ENCODE measurements around the gene MMEL1.
A peak's percentile ranks its signal among the peaks of the same experiment; 100 is the strongest.

MMEL1 gene

DNA sequence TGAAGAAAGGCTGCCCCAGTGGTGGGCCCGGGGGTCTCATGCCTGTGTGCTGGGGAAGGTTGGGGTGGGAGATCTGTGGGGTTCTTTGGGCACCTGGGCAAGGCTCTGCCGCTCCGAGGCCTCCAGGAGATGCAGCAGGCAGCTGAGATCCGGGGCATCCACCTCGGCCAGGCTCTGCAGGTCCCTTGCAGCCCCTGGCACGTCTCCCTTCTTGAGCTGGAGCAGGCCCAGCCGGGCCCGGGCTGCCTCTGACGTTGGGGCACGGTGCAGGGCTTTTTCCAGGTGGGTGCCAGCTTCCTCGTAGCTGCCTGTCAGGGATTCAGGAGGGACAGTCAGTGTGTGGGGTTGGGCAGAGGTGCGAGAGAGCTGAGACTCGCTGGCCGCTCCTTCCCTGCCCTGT is 11.4 kb upstream of the MMEL1 start:
- Histone ChIP-seq H2BK120ac (ENCODE audit: insufficient read depth, low read length, poor library complexity) (no peak overlapping the region), H3K4me2 (ENCODE audit: low read length) (no peak overlapping the region), H3K14ac (ENCODE audit: low read length) (no peak overlapping the region), H3K4me1 (ENCODE audit: control insufficient read depth in 1 of 2, insufficient read depth in 2 of 2, low read length in 2 of 2) (peaks cover 7 to 14% of the 10 kb centered on the region in 2 experiments), H3K79me2 (ENCODE audit: control insufficient read depth, insufficient read depth, low read length, poor library complexity) (peaks cover 8% of the 10 kb centered on the region), H3K18ac (ENCODE audit: low read length) (no peak overlapping the region), H3K9ac (ENCODE audit: low read length) (no peak overlapping the region), H3K9me3 (ENCODE audit: insufficient read depth, low read depth, low read length) (peaks cover 25% of the 10 kb centered on the region), H2BK12ac (ENCODE audit: low read length) (no peak overlapping the region), H2BK5ac (ENCODE audit: low read depth, low read length, poor library complexity) (no peak overlapping the region), H4K8ac (ENCODE audit: low read depth, low read length) (no peak overlapping the region), H3K36me3 (ENCODE audit: control insufficient read depth in 1 of 2, insufficient read depth in 2 of 2, low read length in 2 of 2) (peaks cover 0 to 1% of the 10 kb centered on the region in 2 experiments), H3K27ac (ENCODE audit: low read depth, low read length) (no peak overlapping the region), H2AK5ac (ENCODE audit: low read length) (no peak overlapping the region), H3K23ac (ENCODE audit: low read length) (no peak overlapping the region), H4K12ac (ENCODE audit: low read depth, low read length) (no peak overlapping the region), H2AFZ (ENCODE audit: insufficient read depth, low read length, poor library complexity) (no peak overlapping the region), H3K4me3 (ENCODE audit: low read depth, low read length) (no peak overlapping the region), H3K4ac (ENCODE audit: low read depth, low read length) (no peak overlapping the region), H4K91ac (ENCODE audit: low read depth, low read length) (no peak overlapping the region), H3K27me3 (ENCODE audit: insufficient read depth, low read length) (no peaks in the 10 kb centered on the region), H3K79me1 (ENCODE audit: low read length) (peaks cover 6% of the 10 kb centered on the region)
- no peak for DNase-seq
- no CpG with 5 or more reads among the region's 14 CpGs for WGBS (ENCODE audit: extremely low coverage, insufficient coverage, insufficient read length)

DNA sequence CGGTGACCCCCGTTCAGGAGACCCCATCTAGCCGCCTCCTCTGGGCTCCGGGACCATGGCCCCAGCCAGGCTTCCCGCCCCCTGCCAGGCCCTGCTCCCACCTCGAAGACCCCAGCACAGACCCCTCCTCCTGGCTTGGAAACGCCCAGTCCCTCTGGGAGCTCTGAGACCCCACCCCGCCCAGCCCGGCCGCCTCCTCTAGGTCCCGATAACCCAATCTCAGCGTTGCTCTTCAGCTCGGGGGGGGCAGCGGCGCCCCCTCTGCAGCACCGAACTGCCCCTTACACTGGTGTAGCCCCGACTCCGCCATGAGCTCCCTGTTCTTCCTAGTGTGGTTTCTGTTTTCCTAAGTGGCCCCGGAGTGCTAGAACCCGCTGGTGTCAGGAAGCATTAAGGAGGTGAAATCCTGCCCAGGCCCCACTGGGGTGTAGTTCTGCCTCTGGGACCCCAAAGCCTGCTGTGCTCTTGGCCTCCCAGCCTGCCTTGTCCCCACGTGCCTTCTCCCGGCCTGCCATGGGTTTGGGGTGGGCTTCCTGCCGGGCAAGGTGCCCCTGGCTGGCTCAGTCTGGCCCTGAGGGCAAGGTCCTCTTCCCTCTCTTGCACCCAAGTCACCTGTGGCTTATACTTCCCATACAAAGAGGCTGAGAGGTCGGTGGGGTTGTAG is 10.7 kb upstream of the MMEL1 start:
- Histone ChIP-seq H3K27me3 (ENCODE audit: insufficient read depth, low read length) (no peaks in the 10 kb centered on the region), H3K23ac (ENCODE audit: low read length) (no peak overlapping the region), H3K9ac (ENCODE audit: low read length) (no peak overlapping the region), H3K36me3 (ENCODE audit: control insufficient read depth in 1 of 2, insufficient read depth in 2 of 2, low read length in 2 of 2) (peaks cover 0 to 1% of the 10 kb centered on the region in 2 experiments), H2BK120ac (ENCODE audit: insufficient read depth, low read length, poor library complexity) (no peak overlapping the region), H3K9me3 (ENCODE audit: insufficient read depth, low read depth, low read length) (peaks cover 19% of the 10 kb centered on the region), H4K12ac (ENCODE audit: low read depth, low read length) (peak overlapping the region; percentile 38), H2BK12ac (ENCODE audit: low read length) (no peak overlapping the region), H3K4ac (ENCODE audit: low read depth, low read length) (no peak overlapping the region), H3K4me2 (ENCODE audit: low read length) (peak overlapping the region; percentile 77), H3K4me1 (ENCODE audit: control insufficient read depth in 1 of 2, insufficient read depth in 2 of 2, low read length in 2 of 2) (peaks cover 7 to 14% of the 10 kb centered on the region in 2 experiments), H4K91ac (ENCODE audit: low read depth, low read length) (no peak overlapping the region), H3K14ac (ENCODE audit: low read length) (no peak overlapping the region), H2AFZ (ENCODE audit: insufficient read depth, low read length, poor library complexity) (peak overlapping the region; percentile 58), H3K27ac (ENCODE audit: low read depth, low read length) (no peak overlapping the region), H2AK5ac (ENCODE audit: low read length) (no peak overlapping the region), H3K79me2 (ENCODE audit: control insufficient read depth, insufficient read depth, low read length, poor library complexity) (peaks cover 8% of the 10 kb centered on the region), H2BK5ac (ENCODE audit: low read depth, low read length, poor library complexity) (no peak overlapping the region), H3K18ac (ENCODE audit: low read length) (no peak overlapping the region), H3K79me1 (ENCODE audit: low read length) (peaks cover 6% of the 10 kb centered on the region), H4K8ac (ENCODE audit: low read depth, low read length) (peak overlapping the region; percentile 26), H3K4me3 (ENCODE audit: low read depth, low read length) (peak overlapping the region; percentile 53)
- no CpG with 5 or more reads among the region's 24 CpGs for WGBS (ENCODE audit: extremely low coverage, insufficient coverage, insufficient read length)
- DNase-seq = no peak

DNA sequence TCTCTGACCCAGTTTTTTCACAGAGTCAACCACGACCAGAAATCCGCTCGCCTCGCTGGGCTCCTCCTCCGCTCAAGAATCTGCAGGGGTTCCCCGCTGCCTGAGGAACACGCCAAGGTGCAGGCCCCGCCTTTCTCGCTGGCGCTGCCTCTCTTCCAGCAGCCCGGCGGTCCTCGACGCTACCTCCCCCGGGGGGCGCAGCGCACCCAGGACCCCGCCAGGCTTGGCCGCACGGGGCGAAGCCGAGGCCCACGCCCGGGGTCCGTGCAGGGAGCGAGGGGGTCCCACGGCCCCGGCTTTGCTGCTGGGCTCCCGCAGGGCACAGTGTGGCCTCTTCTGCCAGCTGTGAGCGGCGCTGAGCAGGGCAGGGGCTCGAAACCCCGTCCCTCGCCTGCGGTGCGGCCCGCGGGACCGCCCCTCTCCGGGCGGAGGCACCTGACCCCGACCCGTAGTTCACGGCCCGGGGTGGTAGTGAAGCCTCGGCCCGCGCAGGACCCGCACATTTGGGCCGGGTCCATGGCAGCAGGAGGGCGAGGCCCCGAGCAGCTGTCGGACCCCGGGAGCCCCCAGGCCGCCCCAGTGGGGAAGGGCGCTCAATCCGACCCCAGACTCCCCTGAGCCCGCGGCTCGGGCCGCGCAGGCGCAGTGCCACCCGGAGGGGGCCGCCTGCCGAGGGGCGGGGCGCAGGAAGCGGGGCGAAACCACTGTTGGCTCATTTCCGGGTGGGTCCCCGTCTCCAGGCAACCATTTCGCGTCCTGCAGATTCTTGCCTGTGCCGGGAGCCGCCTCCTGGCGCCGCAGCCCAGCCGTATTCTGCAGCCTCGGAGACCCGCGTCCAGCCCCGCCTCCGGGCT is 10.0 kb upstream of the MMEL1 start:
- Histone ChIP-seq H3K4me2 (ENCODE audit: low read length) (peak overlapping the region; percentile 77), H3K79me2 (ENCODE audit: control insufficient read depth, insufficient read depth, low read length, poor library complexity) (peaks cover 8% of the 10 kb centered on the region), H2AK5ac (ENCODE audit: low read length) (peak overlapping the region; percentile 84), H3K27me3 (ENCODE audit: insufficient read depth, low read length) (no peaks in the 10 kb centered on the region), H3K4me3 (ENCODE audit: low read depth, low read length) (peak overlapping the region; percentile 87), H2AFZ (ENCODE audit: insufficient read depth, low read length, poor library complexity) (peak overlapping the region; percentile 86), H2BK12ac (ENCODE audit: low read length) (no peak overlapping the region), H3K79me1 (ENCODE audit: low read length) (peaks cover 6% of the 10 kb centered on the region), H3K18ac (ENCODE audit: low read length) (peak overlapping the region; percentile 95), H3K4me1 (ENCODE audit: control insufficient read depth in 1 of 2, insufficient read depth in 2 of 2, low read length in 2 of 2) (peaks cover 7 to 14% of the 10 kb centered on the region in 2 experiments), H3K9me3 (ENCODE audit: insufficient read depth, low read depth, low read length) (peaks cover 14% of the 10 kb centered on the region), H4K12ac (ENCODE audit: low read depth, low read length) (peak overlapping the region; percentile 81), H3K27ac (ENCODE audit: low read depth, low read length) (no peak overlapping the region), H3K9ac (ENCODE audit: low read length) (peak overlapping the region; percentile 86), H3K4ac (ENCODE audit: low read depth, low read length) (peak overlapping the region; percentile 66), H2BK120ac (ENCODE audit: insufficient read depth, low read length, poor library complexity) (peak overlapping the region; percentile 61), H3K14ac (ENCODE audit: low read length) (peak overlapping the region; percentile 97), H2BK5ac (ENCODE audit: low read depth, low read length, poor library complexity) (peak overlapping the region; percentile 75), H4K8ac (ENCODE audit: low read depth, low read length) (peak overlapping the region; percentile 97), H3K23ac (ENCODE audit: low read length) (no peak overlapping the region), H4K91ac (ENCODE audit: low read depth, low read length) (peak overlapping the region; percentile 83), H3K36me3 (ENCODE audit: control insufficient read depth in 1 of 2, insufficient read depth in 2 of 2, low read length in 2 of 2) (peaks cover 0 to 1% of the 10 kb centered on the region in 2 experiments)
- DNase-seq = peak; percentile 36 to 67
- no CpG with 5 or more reads among the region's 84 CpGs for WGBS (ENCODE audit: extremely low coverage, insufficient coverage, insufficient read length)

DNA sequence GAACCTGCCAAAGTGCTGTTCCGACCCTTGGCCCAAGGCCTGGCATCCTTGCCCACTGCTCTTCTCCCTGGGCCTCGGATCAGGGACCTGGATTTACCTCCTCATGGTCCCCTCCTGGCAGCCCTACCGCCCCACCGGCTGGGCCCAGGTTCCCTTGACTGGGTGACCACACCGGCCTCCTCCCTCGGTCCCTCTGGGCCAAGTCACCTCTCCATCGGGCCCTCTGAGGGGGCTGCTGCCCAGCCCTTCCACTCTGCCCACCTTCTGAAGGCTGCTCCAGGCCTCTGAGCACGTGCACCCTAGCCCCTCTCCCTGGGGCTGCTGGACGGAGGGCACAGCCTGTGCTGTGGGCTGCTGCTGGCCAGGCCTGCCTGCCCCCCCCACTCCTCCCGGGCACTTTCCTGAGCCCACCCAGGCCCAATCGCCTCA is 9.3 kb upstream of the MMEL1 start:
- WGBS (ENCODE audit: extremely low coverage, insufficient coverage, insufficient read length) = no CpG with 5 or more reads among the region's 11 CpGs
- no peak overlapping the region for H2BK12ac ChIP-seq (ENCODE audit: low read length)
- peak overlapping the region; percentile 84 for H2AK5ac ChIP-seq (ENCODE audit: low read length)
- H3K27me3 ChIP-seq (ENCODE audit: insufficient read depth, low read length) = no peaks in the 10 kb centered on the region
- peaks cover 7 to 14% of the 10 kb centered on the region in 2 experiments for H3K4me1 ChIP-seq (ENCODE audit: control insufficient read depth in 1 of 2, insufficient read depth in 2 of 2, low read length in 2 of 2)
- peaks cover 19% of the 10 kb centered on the region for H3K9me3 ChIP-seq (ENCODE audit: insufficient read depth, low read depth, low read length)
- H2AFZ ChIP-seq (ENCODE audit: insufficient read depth, low read length, poor library complexity) = peak overlapping the region; percentile 86
- H4K8ac ChIP-seq (ENCODE audit: low read depth, low read length) = peak overlapping the region; percentile 97
- H3K27ac ChIP-seq (ENCODE audit: low read depth, low read length) = no peak overlapping the region
- no peak for DNase-seq
- peak overlapping the region; percentile 86 for H3K9ac ChIP-seq (ENCODE audit: low read length)
- H3K36me3 ChIP-seq (ENCODE audit: control insufficient read depth in 1 of 2, insufficient read depth in 2 of 2, low read length in 2 of 2) = peaks cover 0 to 1% of the 10 kb centered on the region in 2 experiments
- H3K4me2 ChIP-seq (ENCODE audit: low read length) = peak overlapping the region; percentile 77
- peak overlapping the region; percentile 66 for H3K4ac ChIP-seq (ENCODE audit: low read depth, low read length)
- no peak overlapping the region for H3K23ac ChIP-seq (ENCODE audit: low read length)
- H3K4me3 ChIP-seq (ENCODE audit: low read depth, low read length) = peak overlapping the region; percentile 87
- peak overlapping the region; percentile 97 for H3K14ac ChIP-seq (ENCODE audit: low read length)
- H2BK5ac ChIP-seq (ENCODE audit: low read depth, low read length, poor library complexity) = no peak overlapping the region
- H3K79me1 ChIP-seq (ENCODE audit: low read length) = peaks cover 6% of the 10 kb centered on the region
- peak overlapping the region; percentile 95 for H3K18ac ChIP-seq (ENCODE audit: low read length)
- no peak overlapping the region for H2BK120ac ChIP-seq (ENCODE audit: insufficient read depth, low read length, poor library complexity)
- peak overlapping the region; percentile 81 for H4K12ac ChIP-seq (ENCODE audit: low read depth, low read length)
- peaks cover 8% of the 10 kb centered on the region for H3K79me2 ChIP-seq (ENCODE audit: control insufficient read depth, insufficient read depth, low read length, poor library complexity)
- peak overlapping the region; percentile 83 for H4K91ac ChIP-seq (ENCODE audit: low read depth, low read length)
